A673 (cell line): ENCODE results near the gene C11orf68. TPM values are rescaled to one million over a fixed set of nuclear protein-coding genes. Genes with fewer than 3 reads are reported as not detected.

Experiments used
- BruUV-seq: library from RNA; stranded (reverse); fragments of 400-500 nt; replicated peaks from 2 replicates; lab custom pipeline; 2021; lab: Mats Ljungman, UMichigan
- CTCF ChIA-PET: fragments of 300-600 bp; sonication (Branson Sonifier 250); formaldehyde crosslinking; loops from one replicate; lab custom pipeline; 2022; ENCODE audit warnings: antibody characterized with exemption; lab: Charles Lee
- POLR2A ChIA-PET: fragments of 300-600 bp; sonication (Branson Sonifier 250); formaldehyde crosslinking; loops from one replicate; lab custom pipeline; 2022; ENCODE audit warnings: antibody characterized with exemption; ENCODE audit not compliant: low non-redundant PET; lab: Charles Lee
- DNase-seq: peaks from one replicate; pipeline ENCODE4 v3.0.0-alpha.2; 2015; ENCODE audit warnings: low spot score
- H3K27ac ChIP-seq: fragments of 200-600 bp; sonication (generic); 2 replicates; pipeline ENCODE4 v1.5.1; 2016; ENCODE audit warnings: mixed run types, low read depth, mild to moderate bottlenecking, mixed read lengths, antibody characterized with exemption, low read length; ENCODE audit not compliant: poor library complexity, severe bottlenecking
- H3K27me3 ChIP-seq: fragments of 200-600 bp; sonication (generic); replicated peaks from 2 replicates; pipeline ENCODE4 v1.6.1; 2017; ENCODE audit warnings: mixed run types, low read depth, mild to moderate bottlenecking, mixed read lengths, antibody characterized with exemption, low read length; ENCODE audit not compliant: insufficient read depth, poor library complexity
- H3K36me3 ChIP-seq: fragments of 200-600 bp; sonication (generic); 2 replicates; pipeline ENCODE4 v1.6.1; 2016; ENCODE audit warnings: mixed run types, mild to moderate bottlenecking, mixed read lengths, antibody characterized with exemption, low read length; ENCODE audit not compliant: insufficient read depth, poor library complexity, severe bottlenecking
- H3K4me1 ChIP-seq: fragments of 200-600 bp; sonication (generic); 2 replicates; pipeline ENCODE4 v1.6.1; 2017; ENCODE audit warnings: mixed run types, mild to moderate bottlenecking, mixed read lengths, antibody characterized with exemption, low read length; ENCODE audit not compliant: insufficient read depth, poor library complexity, severe bottlenecking
- H3K4me3 ChIP-seq: fragments of 200-600 bp; sonication (generic); 2 replicates; pipeline ENCODE4 v1.5.1; 2016; ENCODE audit warnings: low read depth, mixed run types, mild to moderate bottlenecking, mixed read lengths, low read length; ENCODE audit not compliant: poor library complexity, severe bottlenecking
- H3K9me3 ChIP-seq: fragments of 200-600 bp; sonication (generic); 2 replicates; pipeline ENCODE4 v1.6.1; 2016; ENCODE audit warnings: mixed run types, low read depth, mild to moderate bottlenecking, mixed read lengths, antibody characterized with exemption, low read length; ENCODE audit not compliant: poor library complexity, severe bottlenecking
- EZH2 ChIP-seq: fragments of 200-600 bp; sonication (generic); IDR thresholded peaks from 2 replicates; pipeline ENCODE4 v1.6.1; 2017; ENCODE audit warnings: borderline replicate concordance, low read depth, mild to moderate bottlenecking, mixed read lengths, antibody characterized with exemption, low read length; ENCODE audit not compliant: poor library complexity, severe bottlenecking
- intact Hi-C: fragments of 100-400 bp; cut with micrococcal nuclease; formaldehyde crosslinking; loops from one replicate; pipeline ENCODE4 v1.10.0; 2022; ENCODE audit not compliant: unreplicated experiment
- total RNA-seq: library from RNA; stranded (reverse); gene quantifications from 2 replicates; pipeline ENCODE4 v1.2.3, GENCODE V29; 2021
- TF ChIP-seq, protein P1 (sequence below): fragments of 300-800, 200-600 bp; sonication (generic); conservative IDR thresholded peaks from 2 replicates; pipeline ENCODE4 v1.5.1; 2017; ENCODE audit warnings: low read depth, mild to moderate bottlenecking, antibody characterized with exemption, low read length, moderate library complexity, mixed read lengths

C11orf68 gene
- total RNA-seq, 1 experiment from 2014 or later = 22.4 TPM

DNA sequence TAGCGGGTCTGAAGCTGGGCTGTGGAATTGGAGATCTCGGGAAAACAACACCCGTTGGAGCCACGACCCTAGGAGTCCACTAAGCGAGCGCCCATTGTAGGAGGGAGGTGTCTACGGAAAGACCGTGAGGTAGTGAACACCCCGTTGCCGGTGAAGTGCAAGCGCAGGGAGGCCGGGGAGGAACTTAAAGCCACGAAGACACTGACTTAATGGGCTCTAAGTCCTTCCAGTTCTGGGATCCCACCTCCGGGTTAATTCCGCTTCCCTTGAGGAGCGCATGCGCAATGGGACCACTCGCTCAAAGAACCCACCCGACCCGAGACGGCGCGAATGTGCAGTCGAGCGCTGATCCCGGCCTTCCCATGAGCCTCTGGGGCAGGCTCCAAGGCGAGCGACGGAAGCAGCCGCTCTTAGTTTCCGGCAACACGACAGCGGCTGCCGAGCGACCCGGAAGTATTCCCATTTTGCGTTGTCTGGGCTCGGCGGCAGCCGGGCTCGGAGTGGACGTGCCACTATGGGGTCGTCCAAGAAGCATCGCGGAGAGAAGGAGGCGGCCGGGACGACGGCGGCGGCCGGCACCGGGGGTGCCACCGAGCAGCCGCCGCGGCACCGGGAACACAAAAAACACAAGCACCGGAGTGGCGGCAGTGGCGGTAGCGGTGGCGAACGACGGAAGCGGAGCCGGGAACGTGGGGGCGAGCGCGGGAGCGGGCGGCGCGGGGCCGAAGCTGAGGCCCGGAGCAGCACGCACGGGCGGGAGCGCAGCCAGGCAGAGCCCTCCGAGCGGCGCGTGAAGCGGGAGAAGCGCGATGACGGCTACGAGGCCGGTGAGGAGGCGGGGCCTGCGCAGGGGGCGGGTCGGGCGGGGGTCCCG lies 42.6 kb upstream of the C11orf68 start, which contains the start of gene SART1:
SART1 (plus strand) TSS at position 468 of the 874 bp plus-strand sequence; CDS start at position 515, 47 bp downstream.
- Histone ChIP-seq H3K9me3 (no peaks in the 10 kb centered on the region), H3K27me3 (no peaks in the 10 kb centered on the region), H3K4me1 (peaks cover 8% of the 10 kb centered on the region), H3K4me3 (peak within 1 kb of the TSS; percentile 88), H3K36me3 (peaks cover 29% of the 10 kb centered on the region), H3K27ac (peak within 1 kb of the TSS; percentile 94)
- intact Hi-C loops = loop anchor here (5.0 kb wide), 1 partner anchor 41 kb away; the partner anchor contains the start of genes BANF1 and EIF1AD
- ChIA-PET POLR2A (interaction anchor here (0.6 kb wide), 1 partner anchor 538 kb away, joined by 3 read pairs; no protein-coding TSS in a partner anchor), CTCF (no interaction called here)
- TF ChIP-seq, protein P1, sequence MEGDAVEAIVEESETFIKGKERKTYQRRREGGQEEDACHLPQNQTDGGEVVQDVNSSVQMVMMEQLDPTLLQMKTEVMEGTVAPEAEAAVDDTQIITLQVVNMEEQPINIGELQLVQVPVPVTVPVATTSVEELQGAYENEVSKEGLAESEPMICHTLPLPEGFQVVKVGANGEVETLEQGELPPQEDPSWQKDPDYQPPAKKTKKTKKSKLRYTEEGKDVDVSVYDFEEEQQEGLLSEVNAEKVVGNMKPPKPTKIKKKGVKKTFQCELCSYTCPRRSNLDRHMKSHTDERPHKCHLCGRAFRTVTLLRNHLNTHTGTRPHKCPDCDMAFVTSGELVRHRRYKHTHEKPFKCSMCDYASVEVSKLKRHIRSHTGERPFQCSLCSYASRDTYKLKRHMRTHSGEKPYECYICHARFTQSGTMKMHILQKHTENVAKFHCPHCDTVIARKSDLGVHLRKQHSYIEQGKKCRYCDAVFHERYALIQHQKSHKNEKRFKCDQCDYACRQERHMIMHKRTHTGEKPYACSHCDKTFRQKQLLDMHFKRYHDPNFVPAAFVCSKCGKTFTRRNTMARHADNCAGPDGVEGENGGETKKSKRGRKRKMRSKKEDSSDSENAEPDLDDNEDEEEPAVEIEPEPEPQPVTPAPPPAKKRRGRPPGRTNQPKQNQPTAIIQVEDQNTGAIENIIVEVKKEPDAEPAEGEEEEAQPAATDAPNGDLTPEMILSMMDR = no peak
- TF ChIP-seq EZH2 = no peak
- TSS peak; percentile 99 for BruUV-seq
- DNase-seq = peak; percentile 100

DNA sequence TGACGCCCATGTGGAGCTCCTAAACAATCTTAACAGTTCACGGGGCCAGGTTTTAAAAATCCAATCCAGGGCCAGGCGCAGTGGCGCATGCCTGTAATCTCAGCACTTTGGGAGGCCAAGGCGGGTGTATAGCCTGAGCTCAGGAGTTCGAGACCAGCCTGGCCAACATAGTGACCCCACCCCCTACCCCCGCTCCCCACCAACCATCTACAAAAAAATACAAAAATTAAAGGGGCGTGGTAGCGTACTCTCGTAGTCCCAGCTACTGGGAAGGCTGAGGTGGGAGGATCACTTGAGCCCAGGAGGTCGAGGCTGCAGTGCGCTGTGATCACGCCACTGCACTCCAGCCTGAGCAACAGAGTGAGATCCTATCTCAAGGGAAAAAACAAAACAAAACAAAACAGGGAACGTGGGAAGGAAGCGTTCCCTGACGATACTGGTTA lies 42.0 kb upstream of the C11orf68 start:
- no peaks in the 10 kb centered on the region for H3K27me3 ChIP-seq
- ChIA-PET CTCF (no interaction called here), POLR2A (interaction anchor here (0.6 kb wide), 1 partner anchor 537 kb away, joined by 3 read pairs; no protein-coding TSS in a partner anchor)
- peaks cover 8% of the 10 kb centered on the region for H3K4me1 ChIP-seq
- peak overlapping the region; percentile 94 for H3K27ac ChIP-seq
- peak overlapping the region; percentile 88 for H3K4me3 ChIP-seq
- no peak for DNase-seq
- BruUV-seq = no TSS peak
- intact Hi-C loops = loop anchor here (5.0 kb wide), 1 partner anchor 41 kb away; the partner anchor contains the start of genes BANF1 and EIF1AD
- TF ChIP-seq EZH2 = no peak
- TF ChIP-seq, protein P1 = no peak
- H3K36me3 ChIP-seq = peaks cover 23% of the 10 kb centered on the region
- H3K9me3 ChIP-seq = no peaks in the 10 kb centered on the region

GRCh38 chr11:65958774-65959420 lies 40.0 kb upstream of the C11orf68 start:
- Histone ChIP-seq H3K27ac (no peak overlapping the region), H3K4me3 (no peak overlapping the region), H3K27me3 (no peaks in the 10 kb centered on the region), H3K36me3 (peaks cover 3% of the 10 kb centered on the region), H3K4me1 (peaks cover 8% of the 10 kb centered on the region), H3K9me3 (no peaks in the 10 kb centered on the region)
- TF ChIP-seq, protein P1 = no peak
- TF ChIP-seq EZH2 = no peak
- DNase-seq = no peak
- intact Hi-C loops = no loop called here
- ChIA-PET CTCF (no interaction called here), POLR2A (no interaction called here)
- BruUV-seq = no TSS peak
